Stimulated activated naive CD4-positive, alpha-beta T cell (primary cell): ENCODE measurements around the gene KIAA0753.
"Not testable (repeated sequence)": the region's sequence is repeated elsewhere in the genome, so short reads cannot be mapped to it uniquely, and the experiment has no call there.

ENCODE experiments used
- DNase-seq, 6 experiments: peaks; one replicate each; lab custom pipeline; 2025; lab: John Stamatoyannopoulos, UW

KIAA0753 gene

DNA sequence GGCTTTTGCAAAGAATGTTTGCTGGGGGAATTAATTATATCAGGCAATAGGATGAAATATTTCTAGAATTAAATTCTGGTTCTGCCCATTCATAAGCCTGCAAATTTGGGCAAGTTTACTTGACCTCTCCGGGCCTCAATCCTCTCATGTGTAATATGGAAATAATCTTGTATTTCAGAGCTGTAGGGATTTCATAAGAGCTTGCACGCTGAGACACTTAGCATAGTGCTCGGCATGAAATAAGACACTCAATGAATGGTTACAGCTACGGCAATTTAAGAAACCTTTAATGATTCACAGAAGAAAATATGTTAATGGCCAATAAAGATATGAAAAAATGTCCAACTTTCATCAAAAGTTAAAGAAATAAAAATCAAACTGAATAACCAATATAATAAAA, 43.6 kb downstream of the KIAA0753 start:
- no peak for DNase-seq

DNA sequence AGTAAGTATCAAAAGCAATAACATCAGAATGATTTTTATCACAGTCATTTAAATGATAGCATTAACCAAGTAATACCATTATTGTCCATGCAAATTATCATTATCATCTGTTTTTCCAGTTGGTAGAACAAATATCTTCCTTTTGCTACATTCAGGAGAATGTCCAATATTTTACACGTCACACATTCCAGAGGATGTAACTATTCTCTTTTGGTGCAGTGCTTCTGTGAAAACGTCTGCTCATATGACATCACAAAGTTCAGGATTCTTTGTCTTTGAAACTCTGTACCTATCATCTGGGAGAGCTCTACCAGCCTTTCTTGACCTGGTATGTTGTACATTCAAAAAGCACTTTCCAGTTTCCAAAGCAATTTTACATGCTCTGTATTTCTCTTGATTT, 44.0 kb downstream of the KIAA0753 start:
- DNase-seq = no peak

DNA sequence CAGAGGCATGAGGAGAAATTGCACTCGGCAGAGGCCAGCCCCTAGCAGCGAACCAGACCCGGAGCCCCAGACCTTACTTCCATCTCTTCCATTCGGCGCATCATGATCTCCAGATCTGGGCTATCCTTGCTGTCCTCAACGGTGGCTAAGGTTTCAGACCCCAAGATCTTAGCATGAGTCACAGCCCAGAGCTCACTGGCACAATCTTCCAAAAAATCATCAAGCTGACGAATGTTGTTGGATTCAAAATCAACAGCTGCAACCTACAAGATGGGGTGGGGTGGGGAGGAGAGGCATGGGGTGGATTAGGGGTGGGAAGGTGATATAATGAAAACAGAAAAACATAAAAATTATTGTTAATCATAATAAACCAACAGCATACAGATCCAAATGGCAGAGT, 44.4 kb downstream of the KIAA0753 start:
- DNase-seq = no peak

GRCh38 chr17:6593371-6593770, 47.1 kb downstream of the KIAA0753 start:
- not testable (repeated sequence) for DNase-seq

- no peak for DNase-seq
Observed at GRCh38 chr17:6592173-6592572, 48.3 kb downstream of the KIAA0753 start.

- no peak for DNase-seq
Observed at GRCh38 chr17:6591599-6592158, 48.8 kb downstream of the KIAA0753 start.

DNA sequence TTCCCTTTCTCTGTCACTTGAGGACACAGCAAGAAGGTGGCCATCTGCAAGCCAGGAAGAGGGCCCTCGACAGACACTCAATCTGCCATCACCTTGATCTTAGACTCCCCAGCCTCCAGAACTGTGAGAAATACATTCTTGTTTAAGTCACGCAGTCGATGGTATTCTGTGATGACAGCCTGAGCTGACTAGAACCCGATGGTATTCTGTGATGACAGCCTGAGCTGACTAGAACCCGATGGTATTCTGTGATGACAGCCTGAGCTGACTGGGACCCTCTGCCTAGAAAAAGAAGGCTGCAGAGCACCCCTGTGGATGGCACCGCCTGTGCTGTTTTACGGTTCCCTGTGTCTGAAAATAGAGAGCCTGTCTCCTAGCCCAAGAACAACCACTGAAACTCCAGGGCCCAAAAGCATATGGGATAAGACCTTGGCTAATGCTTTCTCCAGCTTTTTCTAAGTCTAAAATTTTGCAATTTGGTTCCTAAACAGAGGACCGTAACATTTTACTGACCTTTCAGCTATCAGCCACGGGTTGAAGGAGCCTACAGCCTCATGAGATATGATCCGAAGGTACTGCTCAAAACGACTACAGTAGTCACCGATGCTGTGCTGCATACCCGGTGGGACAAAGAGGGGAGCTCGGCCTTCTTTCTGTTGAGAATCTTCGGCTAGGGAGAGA, 51.1 kb downstream of the KIAA0753 start:
- no peak for DNase-seq

GRCh38 chr17:6588165-6588564, 52.3 kb downstream of the KIAA0753 start:
- DNase-seq = no peak

DNA sequence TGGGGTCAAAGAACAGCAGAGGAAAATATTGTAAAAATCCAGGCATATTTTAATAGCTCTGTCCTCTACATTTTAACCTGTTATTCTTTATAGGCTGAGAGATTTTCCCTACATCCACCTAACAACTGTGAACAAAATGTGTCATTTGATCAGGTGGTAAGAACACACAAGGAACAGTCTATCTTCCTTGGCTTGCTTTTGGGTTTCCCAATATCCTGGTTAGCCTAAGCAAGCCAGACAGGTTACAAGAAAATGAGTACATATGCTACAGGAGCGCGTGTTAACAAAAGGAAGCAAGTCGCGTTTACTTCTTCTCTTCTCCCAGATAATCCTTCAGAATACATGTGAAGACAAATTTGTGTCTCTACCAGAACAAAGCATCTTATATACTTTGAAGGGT, 53.2 kb downstream of the KIAA0753 start:
- DNase-seq = no peak

- DNase-seq = no peak
Observed at GRCh38 chr17:6583411-6583810, 57.1 kb downstream of the KIAA0753 start.

GRCh38 chr17:6580625-6581024, 59.9 kb downstream of the KIAA0753 start:
- DNase-seq = no peak

DNA sequence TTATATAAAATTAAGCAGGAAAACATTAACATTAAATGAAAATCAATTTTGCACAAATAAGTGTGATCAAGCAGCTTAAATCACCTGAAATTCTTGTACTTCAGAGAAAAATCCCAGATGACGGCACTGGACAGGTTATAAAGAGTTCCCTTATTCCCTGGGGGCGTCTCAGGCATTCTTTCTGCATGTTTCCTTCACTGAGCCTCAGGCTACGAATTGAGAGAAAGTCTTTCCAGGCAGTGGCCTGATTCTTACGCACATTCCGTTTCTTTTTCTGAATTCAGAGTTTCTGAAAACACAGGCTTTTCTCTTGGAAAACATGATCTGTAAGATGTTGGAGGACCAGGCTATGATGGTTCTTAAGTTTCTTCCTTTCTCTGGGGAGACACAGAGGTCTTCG, 62.0 kb downstream of the KIAA0753 start:
- DNase-seq = no peak

GRCh38 chr17:6577686-6578263, 62.7 kb downstream of the KIAA0753 start:
- DNase-seq = no peak

DNA sequence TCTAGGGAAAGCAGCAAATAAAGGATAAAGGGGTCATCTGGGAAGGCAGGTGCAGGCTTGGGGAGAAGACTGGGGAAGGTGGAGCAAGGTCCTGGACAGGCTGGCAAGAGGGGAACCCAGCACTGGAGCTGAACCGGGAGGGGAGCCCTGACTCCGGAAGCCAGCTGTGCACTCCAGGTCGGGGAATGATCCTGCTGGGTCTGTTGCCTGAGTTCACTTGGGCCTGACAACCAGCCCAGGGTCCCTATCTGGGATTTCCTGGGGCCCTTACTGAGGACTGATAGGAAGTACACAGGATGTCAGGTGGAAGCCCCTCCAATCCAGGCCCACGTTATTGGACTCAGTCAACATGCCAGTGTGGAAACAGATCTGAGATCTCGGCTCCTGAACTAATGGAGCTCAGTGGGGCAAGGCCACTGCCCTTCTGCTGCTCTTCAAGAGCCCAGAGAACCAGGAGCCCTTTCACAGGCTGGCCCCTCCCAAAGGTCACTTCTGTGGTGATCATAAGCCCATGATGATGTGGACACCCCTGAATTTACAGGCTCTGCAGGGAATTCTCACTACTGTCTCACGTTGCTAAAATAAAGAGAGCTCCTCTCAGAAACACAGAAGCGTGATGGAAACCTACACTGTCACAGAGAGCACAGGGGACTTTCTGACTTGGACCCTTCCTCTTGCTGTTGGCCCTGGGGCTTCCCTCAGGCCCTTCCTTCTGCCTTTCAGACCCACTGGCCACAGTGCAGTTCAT, 64.3 kb downstream of the KIAA0753 start:
- no peak for DNase-seq

DNA sequence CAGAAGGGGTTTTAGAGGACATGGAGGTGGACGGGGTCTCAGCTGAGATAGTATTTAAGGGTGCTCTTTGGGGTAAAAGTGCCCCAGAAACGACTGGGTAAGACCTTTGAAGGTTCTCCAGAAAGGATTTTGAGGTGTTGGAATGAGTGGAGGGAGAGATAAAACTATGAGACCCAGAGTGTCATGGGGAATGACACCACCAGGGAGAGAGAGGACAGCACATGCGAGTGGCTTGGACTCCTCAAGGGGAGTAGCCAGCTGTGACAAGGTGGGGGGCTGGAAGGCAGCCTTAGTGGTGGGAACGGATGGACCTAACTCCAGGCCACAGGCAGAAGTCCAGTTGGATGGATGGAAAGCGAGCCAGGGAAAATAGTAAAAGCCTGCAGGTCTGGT, 64.9 kb downstream of the KIAA0753 start:
- DNase-seq = no peak

- DNase-seq = peak in 1 of 6 experiments; percentile 7
Observed at GRCh38 chr17:6574687-6575595, 65.6 kb downstream of the KIAA0753 start.

GRCh38 chr17:6573982-6574686, 66.4 kb downstream of the KIAA0753 start:
- DNase-seq = no peak

DNA sequence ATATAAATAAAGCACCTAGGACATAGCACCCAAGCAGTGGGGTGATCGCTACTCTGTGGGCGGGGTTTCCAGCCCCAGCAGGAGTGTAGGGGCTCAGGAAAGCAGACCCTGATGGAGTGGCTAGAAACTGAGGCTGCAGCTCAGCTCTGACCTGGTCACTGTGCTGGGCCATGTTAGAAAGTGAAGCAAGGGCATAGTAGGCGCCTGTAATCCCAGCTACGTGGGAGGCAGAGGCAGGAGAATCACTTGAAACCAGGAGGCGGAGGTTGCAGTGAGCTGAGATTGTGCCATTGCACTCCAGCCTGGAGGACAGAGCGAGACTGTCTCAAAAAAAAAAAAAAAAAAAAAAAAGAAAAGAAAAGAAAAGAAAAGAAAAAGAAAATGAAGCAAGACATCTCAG, 67.0 kb downstream of the KIAA0753 start:
- DNase-seq = not testable (repeated sequence)

DNA sequence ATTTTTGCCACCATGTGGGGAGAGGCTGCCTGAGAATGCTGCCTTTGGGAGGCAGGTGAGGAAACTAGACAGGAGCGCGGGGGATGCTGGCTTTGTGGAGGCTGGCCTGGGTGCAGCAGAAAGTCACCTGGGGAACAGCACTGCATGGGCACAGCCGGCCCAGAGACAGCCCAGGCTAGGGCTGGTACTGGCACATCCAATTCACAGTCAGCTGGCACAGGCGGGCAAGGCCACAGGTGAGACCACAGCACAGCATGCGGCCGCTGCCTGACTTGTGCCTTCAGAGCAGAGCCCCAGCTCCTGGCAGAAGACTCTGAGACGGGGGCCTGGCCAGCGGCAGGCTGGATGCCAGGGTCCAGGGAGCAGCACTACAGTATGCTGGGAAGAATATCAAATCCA, 67.5 kb downstream of the KIAA0753 start:
- no peak for DNase-seq

DNA sequence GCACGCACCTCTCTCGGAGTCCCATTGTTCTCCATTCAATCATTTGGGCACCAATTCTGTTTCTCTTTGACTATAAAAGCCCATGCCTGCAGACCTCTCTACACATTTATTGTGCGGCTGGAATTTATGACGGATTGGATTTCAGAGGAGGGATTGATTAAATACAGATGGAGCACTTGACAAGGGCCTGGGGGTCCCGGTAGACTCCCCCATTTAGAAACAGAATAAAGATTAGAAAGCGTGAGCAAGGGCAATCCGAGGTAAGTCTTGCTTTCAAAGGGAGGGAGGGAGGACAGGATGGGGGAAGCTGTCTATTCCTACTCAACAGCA, 69.1 kb downstream of the KIAA0753 start:
- DNase-seq = no peak

DNA sequence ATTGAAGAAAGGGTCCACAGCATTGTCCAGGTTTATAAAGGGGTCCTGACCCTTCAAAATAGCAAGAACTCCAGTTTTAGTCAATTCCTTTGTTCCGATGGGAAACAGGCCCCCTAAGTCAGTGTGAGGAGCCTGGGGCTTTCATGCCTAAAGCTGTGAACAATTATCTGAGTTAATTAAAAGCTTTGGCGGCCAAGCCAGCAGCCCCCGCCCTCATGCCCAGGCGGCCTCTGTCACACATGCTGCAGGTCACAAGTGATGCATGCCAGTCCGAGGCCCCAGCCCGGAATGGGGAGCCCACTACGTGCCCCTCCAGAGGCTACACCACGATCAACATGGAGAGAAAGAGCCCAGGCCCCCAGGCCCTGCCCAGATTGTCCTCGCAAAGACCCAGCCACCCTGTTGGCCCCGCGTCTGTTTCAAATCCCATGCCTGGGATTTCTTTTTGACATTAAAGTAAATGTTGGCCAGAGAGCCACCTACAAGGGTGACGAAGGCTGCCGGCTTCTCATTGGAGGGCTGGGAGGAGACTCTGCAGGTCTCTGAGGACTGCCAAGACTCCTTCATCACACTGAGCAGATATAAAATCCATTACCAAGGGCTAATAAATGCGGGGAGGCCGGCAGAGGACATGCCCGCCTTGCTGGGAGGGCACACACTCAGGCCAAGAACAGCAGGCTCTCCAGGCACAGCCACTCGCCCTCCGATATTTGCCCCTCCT, 69.6 kb downstream of the KIAA0753 start:
- DNase-seq = no peak
